GM18517 (cell line): ENCODE data around the gene RPL29.
"Not testable (repeated sequence)": the region's sequence is repeated elsewhere in the genome, so short reads cannot be mapped to it uniquely, and the experiment has no call there.

Source experiments
- ATAC-seq: cut with Tn5 transposase; IDR thresholded peaks from one replicate; pipeline ENCODE4 v1.9.1; 2021; ENCODE audit warnings: mild to moderate bottlenecking, moderate library complexity; ENCODE audit not compliant: unreplicated experiment

The RPL29 gene

GRCh38 chr3:51995346-51996163, at the start of gene RPL29:
TSS of gene RPL29 (minus strand) at chr3:51995895. CDS start at chr3:51995461, 434 bp downstream.
- peak; percentile 84 for ATAC-seq

GRCh38 chr3:52044869-52045619, 49.3 kb upstream of the RPL29 start:
- ATAC-seq, result no peak

GRCh38 chr3:52043750-52044149, 48.1 kb upstream of the RPL29 start:
- no peak for ATAC-seq

- ATAC-seq, result not testable (repeated sequence)
Observed at GRCh38 chr3:52043039-52043438, 47.3 kb upstream of the RPL29 start.

- ATAC-seq, result no peak
Observed at GRCh38 chr3:52041118-52041731, 45.5 kb upstream of the RPL29 start.

GRCh38 chr3:52040600-52040999, 44.9 kb upstream of the RPL29 start:
- no peak for ATAC-seq

GRCh38 chr3:52039846-52040245, 44.2 kb upstream of the RPL29 start:
- ATAC-seq, result no peak

GRCh38 chr3:52039426-52039825, 43.7 kb upstream of the RPL29 start:
- no peak for ATAC-seq

GRCh38 chr3:52038227-52038626, 42.5 kb upstream of the RPL29 start:
- ATAC-seq, result no peak

- ATAC-seq, result no peak
Observed at GRCh38 chr3:52037291-52037690, 41.6 kb upstream of the RPL29 start.

- no peak for ATAC-seq
Observed at GRCh38 chr3:52036829-52037228, 41.1 kb upstream of the RPL29 start.

GRCh38 chr3:52036222-52036694, 40.6 kb upstream of the RPL29 start:
- peak; percentile 77 for ATAC-seq

GRCh38 chr3:52034651-52035050, 39.0 kb upstream of the RPL29 start:
- ATAC-seq, result no peak

GRCh38 chr3:52034212-52034611, 38.5 kb upstream of the RPL29 start:
- ATAC-seq, result no peak

GRCh38 chr3:52033748-52034147, 38.1 kb upstream of the RPL29 start:
- ATAC-seq, result not testable (repeated sequence)

GRCh38 chr3:52032702-52033408, 37.2 kb upstream of the RPL29 start:
- no peak for ATAC-seq

GRCh38 chr3:52031896-52032295, 36.2 kb upstream of the RPL29 start:
- no peak for ATAC-seq

- ATAC-seq, result no peak
Observed at GRCh38 chr3:52030714-52031310, 35.1 kb upstream of the RPL29 start.

GRCh38 chr3:52029535-52029934, 33.8 kb upstream of the RPL29 start:
- no peak for ATAC-seq

GRCh38 chr3:52029053-52029452, 33.4 kb upstream of the RPL29 start:
- ATAC-seq, result no peak

GRCh38 chr3:52028572-52028971, 32.9 kb upstream of the RPL29 start:
- ATAC-seq, result no peak
